Nucleus accumbens (tissue), 56 donors: ENCODE results near the gene PRMT2.
"Not testable (repeated sequence)": the region's sequence is repeated elsewhere in the genome, so short reads cannot be mapped to it uniquely, and the experiment has no call there.

Experiments
- DNase-seq, 56 donors: peaks; one replicate each; lab custom pipeline; 2025; lab: John Stamatoyannopoulos, UW

PRMT2 gene

GRCh38 chr21:46617267-46618051, 18.0 kb upstream of the PRMT2 start:
- DNase-seq: no peak

GRCh38 chr21:46618738-46619379, 16.6 kb upstream of the PRMT2 start:
- no peak for DNase-seq

DNA sequence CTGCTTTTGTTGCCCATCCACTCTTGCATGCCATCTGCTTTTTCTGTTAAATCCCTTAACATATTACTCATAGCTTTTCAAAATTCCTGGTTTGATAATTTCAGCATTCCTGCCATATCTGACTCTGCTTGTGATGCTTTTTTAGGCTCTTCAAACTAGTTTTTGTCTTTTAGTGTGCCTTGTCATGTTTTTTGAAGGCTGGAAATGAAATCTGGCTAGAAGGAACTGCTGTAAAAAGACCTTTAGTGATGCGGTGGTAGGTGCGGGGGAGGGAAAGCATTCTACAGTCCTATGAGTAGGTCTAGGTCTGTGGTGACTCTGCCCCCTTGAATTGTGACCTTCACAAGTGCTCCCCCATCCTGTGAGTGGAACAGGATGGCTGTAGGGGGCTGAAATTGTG, 15.6 kb upstream of the PRMT2 start:
- no peak for DNase-seq

DNA sequence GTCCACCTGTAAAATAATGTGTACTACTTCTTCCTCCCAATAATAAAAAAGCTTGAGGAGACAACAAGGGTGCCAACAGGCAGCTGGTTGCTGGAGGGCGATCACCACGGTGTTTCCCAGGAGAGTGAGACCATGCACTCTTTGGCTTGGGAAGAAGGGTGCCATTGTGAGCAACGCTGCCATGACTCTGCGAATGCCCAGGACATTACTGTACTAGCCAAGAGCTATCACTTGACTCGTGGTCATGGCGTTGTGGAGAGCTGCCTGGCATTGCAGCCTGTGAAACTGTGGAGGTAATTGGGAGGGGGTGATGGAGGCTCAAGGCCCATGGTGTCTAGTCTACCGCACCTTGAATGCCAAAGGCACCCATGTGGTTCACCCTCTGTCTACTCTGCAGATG, 14.6 kb upstream of the PRMT2 start:
- DNase-seq: peak in 11 of 56 donors; percentile 28 to 74 (median 56)

- peak in 51 of 56 donors; percentile 24 to 92 (median 79) for DNase-seq
Measured at GRCh38 chr21:46621457-46622182, 13.9 kb upstream of the PRMT2 start.

- DNase-seq: peak in 49 of 56 donors; percentile 35 to 85 (median 71)
Measured at GRCh38 chr21:46622226-46622625, 13.2 kb upstream of the PRMT2 start.

DNA sequence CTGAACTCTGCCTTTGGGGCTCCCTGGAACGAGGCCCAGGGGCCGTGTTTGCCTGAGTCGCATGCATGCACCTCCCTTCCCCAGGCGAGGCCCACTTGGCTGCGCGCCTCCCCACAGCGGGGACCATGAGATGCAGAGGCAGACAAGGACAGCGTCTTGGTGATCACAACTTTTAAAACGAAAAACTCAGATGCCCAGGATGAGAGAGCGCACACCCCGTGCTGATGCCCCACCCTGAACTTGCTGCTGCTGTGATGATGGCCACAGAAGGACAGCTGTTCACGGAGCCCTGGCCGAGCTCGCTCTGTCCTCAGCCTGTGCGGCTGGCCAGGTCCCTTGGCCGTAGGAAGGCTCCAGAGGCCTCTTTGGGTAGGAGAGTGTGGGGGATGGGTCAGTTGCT, 11.4 kb upstream of the PRMT2 start:
- peak in 13 of 56 donors; percentile 10 to 71 (median 29) for DNase-seq

DNA sequence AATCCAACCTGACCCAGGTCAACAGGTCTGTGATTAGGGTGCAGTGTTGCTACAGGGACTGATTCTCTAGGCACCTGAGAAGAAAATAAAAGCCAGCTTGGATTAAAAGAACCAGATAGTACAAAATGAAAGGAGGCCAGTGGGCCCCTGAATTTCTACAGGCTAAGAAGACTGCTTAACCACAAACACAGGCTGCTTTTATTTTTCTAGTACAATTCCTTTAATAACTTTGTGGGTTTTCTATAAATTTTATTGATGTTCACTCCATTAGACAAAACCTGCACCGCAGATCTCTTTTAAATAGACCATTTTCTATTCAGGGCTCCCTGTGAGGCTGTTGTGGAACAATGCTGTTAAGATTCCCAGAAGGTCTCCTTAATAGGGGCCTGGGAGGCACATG, 9.7 kb upstream of the PRMT2 start:
- DNase-seq: no peak

DNA sequence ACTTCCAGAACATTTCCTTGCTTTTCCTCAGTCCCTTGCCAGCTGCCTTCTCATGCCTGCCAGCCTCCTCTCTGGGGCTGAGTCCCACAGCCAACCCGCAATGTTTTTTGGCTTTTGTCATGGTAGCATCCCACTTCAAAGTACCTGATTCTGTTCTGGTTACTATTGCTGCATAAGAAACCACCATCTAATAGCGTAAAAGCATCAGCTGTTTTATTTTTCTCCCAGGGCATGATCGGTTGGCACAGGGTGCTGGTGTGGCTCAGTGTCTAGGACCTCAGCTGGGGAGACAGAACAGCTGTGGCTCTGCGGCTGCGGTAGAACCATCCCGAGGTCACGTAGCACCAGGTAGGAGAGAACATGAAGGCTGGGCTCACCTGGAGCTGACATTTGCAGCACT, 8.9 kb upstream of the PRMT2 start:
- no peak for DNase-seq

DNA sequence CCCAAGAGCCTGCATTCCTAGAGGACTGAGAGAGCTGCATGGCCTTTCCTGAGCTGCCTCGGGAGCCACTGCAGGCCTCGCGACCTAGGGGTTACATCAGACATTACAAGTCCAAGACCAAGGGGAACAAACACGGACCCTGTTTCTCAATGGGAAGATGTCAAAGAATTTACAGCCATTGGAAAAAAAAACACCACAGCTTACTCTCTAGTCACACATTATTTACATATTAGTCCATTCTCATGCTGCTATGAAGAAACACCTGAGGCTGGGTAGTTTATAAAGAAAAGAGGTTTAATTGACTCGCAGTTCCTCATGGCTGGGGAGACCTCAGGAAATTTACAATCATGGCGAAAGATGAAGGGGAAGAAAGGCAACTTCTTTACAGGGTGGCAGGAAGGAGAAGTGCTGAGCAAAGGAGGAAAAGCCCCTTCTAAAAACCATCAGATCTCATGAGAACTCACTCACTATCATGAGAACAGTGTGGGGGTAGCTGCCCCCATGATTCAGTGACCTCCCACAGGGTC, 8.4 kb upstream of the PRMT2 start:
- no peak for DNase-seq

DNA sequence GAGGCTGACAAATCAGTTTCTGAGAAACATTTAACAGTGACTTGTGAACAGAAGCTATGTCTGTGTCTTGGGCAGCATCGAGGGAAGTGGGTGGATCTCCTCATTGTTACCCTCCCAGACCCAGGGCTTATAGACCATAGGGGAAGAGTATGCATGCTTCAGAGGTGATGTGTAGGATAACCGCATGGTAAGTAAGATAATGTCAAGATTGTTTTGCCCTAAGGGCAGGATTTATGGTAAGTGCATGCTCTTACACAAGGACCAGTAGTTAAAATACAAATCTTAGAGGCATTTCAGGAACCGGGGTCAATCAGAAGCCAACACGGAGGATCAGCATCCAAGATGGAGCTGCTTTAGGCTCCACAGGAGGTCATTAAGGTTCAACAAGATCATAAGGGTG, 7.7 kb upstream of the PRMT2 start:
- DNase-seq: no peak

DNA sequence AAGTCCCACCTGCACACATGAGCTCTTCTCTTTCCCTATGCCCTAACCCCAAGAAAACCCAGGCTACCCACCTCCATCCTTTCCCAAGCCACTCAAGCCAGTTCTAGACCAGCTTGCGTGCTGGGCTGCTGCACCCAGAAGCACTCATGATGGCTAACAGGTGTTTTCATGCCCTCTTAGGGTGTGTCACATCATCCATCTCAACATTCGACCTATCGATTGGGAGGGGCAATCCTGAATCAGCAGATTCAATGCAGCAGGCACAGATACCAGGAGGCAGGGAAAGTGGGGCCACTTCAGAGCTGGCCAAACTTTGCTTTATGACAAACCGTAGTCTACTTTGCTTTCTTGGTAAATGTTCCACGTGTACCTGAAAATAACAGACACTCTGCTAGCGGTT, 6.6 kb upstream of the PRMT2 start:
- no peak for DNase-seq

DNA sequence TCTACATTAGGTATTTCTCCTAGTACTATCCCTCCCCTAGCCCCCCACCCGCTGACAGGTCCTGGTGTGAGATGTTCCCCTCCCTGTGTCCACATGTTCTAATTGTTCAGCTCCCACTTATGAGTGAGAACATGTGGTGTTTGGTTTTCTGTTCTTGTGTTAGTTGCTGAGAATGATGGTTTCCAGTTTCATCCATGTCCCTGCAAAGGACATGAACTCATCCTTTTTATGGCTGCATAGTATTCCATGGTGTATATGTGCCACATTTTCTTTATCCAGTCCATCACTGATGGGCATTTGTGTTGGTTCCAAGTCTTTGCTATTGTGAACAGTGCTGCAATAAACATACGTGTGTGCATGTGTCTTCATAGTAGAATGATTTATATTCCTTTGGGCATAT, 4.6 kb upstream of the PRMT2 start:
- not testable (repeated sequence) for DNase-seq

DNA sequence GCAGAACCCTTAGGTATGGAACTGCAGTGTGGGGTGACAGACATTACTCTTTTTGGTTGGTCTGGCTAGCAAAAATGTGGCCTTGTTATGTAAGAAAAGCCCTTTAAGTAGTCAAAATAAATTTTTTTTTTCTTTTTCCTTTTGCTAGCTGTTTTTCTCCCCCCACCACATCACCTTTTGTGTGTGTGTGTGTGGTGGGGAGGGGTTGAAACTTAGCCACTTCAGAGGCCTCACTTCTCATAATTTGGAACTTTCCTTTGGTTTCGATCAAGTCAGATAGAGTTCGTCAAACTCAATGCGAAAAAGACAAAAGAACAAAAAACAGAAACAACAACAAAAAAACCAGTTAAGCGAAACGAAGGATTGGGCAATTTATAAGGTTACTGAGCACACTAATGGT, 1.9 kb upstream of the PRMT2 start:
- DNase-seq: no peak

- no peak for DNase-seq
Measured at GRCh38 chr21:46634427-46634826, 1.0 kb upstream of the PRMT2 start.

DNA sequence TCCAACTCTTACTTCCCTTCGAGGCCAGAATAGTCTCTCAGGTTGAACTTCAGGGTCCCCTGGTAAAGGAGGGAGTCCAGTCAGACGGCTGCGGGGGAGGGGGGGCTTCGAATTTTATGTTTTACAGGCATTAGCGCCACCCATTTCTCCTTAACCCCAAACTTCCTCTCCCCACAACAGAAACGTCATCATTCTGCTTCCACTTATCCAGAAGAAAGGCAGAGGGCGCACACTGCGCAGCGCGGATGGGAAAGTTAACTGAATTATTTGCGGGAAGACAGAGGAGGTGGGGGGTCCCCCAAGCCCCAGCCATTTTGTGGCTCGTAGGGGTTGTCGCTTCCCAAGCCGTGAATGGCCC, 529 bp upstream of the PRMT2 start:
- DNase-seq: peak in 42 of 56 donors; percentile 61 to 96 (median 87)

- DNase-seq: no peak
Measured at GRCh38 chr21:46636181-46636512, 673 bp downstream of the PRMT2 start.

DNA sequence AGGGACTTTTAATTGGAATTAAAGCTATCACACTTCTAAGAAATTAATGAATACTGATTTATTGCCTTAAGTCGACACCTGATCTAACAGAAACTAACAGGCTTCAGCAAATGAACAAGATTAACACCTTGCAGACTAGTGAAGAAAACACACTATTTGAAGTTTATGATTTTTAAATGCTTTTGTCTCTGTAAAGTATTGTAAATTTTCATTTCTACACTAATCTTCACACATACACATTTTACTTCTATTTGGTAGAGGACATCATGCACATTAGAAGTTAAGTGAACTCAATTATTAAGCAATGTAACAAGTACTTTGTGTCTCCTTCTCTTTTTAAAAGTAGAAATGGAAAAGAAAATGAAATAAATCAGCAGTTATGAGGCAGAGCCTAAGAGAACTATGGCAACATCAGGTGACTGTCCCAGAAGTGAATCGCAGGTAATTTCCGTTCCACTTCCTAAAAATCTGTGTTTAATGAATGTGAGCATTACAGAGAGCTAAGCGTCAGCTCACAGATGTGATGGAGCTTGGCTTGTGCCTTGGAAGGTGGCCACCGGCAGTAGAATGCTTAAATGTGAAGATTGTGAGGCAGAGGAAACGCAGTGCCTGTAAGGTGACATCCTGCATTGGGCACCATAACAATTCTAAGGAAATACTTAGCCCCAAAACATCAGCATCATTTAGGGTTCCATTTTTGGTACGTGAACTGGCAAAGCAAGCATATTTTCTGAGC, 1.2 kb downstream of the PRMT2 start:
- DNase-seq: no peak

DNA sequence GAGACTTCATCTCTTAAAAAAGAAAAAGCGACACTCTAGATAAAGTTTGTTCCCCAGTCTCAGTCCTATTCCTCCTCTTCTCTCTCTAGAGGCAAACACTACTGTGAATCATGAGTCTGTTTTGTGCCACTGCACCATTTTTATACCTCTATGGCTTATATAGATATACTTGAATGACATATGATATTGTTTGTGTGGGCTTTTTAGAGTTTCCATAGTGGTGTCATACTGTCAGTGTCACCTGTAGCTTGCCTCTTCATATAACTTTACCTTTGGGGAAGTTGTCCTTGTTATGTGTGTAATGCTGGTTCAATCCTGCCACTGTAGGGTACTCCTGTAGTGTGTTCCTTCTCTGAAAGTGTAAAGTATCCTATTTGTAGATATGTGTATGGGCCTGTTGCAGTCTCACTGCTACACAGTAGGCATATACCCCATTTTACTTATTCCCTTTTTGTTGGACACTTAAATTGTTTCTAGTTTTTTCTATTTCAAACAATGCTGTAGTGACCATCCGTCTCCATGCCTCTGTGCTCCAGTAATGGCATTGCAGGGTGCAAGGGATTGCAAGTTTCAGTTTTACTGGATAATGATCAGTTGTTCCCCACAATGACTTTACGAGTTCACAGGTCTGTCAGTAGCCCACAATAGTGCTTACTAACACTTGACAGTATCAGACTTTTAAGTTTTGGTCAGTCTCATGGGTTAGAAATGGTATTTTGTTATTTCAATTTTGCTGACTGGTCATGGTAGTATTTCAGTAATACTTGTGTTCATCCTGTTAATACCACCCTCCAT, 2.7 kb downstream of the PRMT2 start:
- no peak for DNase-seq
